LoVo (cell line): ENCODE data around the gene NEGR1.

Source experiments
- DNase-seq: peaks from one replicate; pipeline ENCODE4 v3.0.0-alpha.2; 2016; ENCODE audit warnings: low spot score

NEGR1 gene

GRCh38 chr1:71351438-71351837, 930.9 kb downstream of the NEGR1 start:
- DNase-seq = no peak

- DNase-seq = no peak
These were observed 931.5 kb downstream of the NEGR1 start for GRCh38 chr1:71350805-71351204.

- DNase-seq = no peak
These were observed 932.0 kb downstream of the NEGR1 start for GRCh38 chr1:71350330-71350729.
